C4-2B (cell line): ENCODE data around the gene CRY1.
A peak's percentile ranks its signal among the peaks of the same experiment; 100 is the strongest.

Experiments used
- H3K27ac ChIP-seq: fragments of 450-650 bp; 2 replicates; pipeline ENCODE4 v1.5.1; 2017
- CTCF ChIP-seq: fragments of 450-650 bp; conservative IDR thresholded peaks from 2 replicates; pipeline ENCODE4 v1.5.1; 2017; ENCODE audit warnings: mild to moderate bottlenecking
- ZFX ChIP-seq: fragments of 450-650 bp; IDR thresholded peaks from 2 replicates; pipeline ENCODE4 v1.6.1; 2017

The CRY1 gene

GRCh38 chr12:107093417-107094182 is at the start of gene CRY1:
TSS of gene CRY1 (minus strand) at chr12:107093549. CDS start at chr12:107092961, 588 bp downstream.
- TF ChIP-seq CTCF (no peak), ZFX (no peak)
- peak within 1 kb of the TSS; percentile 66 for H3K27ac ChIP-seq

GRCh38 chr12:107139787-107140186 is 46.4 kb upstream of the CRY1 start:
- no peak for TF ChIP-seq CTCF
- no peak for TF ChIP-seq ZFX
- H3K27ac ChIP-seq: no peak overlapping the region

- TF ChIP-seq CTCF (no peak), ZFX (no peak)
- H3K27ac ChIP-seq: no peak overlapping the region
Measured at GRCh38 chr12:107138990-107139389, 45.6 kb upstream of the CRY1 start.

DNA sequence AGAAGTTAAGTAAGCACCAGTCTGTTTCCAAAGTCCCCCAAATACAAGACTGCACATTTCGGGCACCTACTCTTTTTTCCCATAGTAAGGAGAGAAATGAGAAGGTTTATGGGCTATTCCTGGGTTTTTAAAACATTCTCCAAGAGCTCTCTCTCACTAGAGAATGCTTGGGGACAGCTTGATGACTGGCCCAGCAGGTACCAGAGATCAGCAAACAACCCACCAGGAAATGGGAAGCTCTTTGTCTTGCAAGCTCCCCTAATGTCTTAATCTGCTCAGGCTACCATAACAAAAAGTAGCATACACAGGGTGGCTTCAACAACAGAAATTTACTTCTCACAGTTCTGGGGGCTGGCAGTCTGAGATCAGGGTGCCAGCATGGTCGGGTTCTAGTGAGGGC is 41.8 kb upstream of the CRY1 start:
- TF ChIP-seq ZFX (no peak), CTCF (no peak)
- no peak overlapping the region for H3K27ac ChIP-seq

DNA sequence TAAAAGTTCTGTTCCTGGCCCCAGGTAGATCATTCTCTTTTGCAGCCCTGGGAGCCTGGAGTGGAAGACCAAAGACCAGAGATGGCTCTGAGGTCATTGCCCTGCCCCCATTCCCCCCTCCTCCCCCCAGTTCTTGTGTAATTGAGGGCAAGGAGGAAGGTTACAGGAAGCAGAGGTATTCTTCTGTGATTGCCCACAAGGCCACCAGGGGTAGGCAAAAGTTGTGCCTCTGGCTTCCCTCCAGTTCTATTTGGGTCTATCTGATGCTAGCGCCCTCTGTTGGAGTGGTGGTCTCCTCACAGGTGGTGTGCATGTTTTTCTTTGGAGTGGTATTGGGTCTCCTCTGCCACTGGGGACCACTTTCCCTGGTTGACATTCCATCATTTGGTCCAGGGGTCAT is 41.2 kb upstream of the CRY1 start:
- H3K27ac ChIP-seq: no peak overlapping the region
- no peak for TF ChIP-seq ZFX
- TF ChIP-seq CTCF: peak; percentile 41

DNA sequence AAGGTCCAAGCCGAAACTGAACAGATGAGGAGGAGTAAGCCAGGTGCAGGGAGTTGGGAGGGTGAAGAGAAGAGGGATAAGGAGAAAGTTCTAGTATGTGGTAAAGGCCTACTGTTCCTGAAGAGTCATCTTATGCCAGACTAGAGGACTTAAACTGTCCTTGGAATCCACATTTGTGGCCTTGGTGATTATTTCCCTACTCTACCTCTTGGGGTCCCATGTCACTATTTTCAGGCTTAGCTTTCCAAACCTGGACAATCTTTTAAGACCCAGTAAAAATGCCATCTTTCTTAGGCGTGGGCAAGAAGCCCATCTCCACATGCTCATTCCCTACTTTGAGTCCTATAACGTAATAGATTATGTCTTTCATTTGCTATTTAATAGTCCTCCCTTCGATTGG is 40.1 kb upstream of the CRY1 start:
- no peak for TF ChIP-seq ZFX
- TF ChIP-seq CTCF: no peak
- H3K27ac ChIP-seq: no peak overlapping the region

DNA sequence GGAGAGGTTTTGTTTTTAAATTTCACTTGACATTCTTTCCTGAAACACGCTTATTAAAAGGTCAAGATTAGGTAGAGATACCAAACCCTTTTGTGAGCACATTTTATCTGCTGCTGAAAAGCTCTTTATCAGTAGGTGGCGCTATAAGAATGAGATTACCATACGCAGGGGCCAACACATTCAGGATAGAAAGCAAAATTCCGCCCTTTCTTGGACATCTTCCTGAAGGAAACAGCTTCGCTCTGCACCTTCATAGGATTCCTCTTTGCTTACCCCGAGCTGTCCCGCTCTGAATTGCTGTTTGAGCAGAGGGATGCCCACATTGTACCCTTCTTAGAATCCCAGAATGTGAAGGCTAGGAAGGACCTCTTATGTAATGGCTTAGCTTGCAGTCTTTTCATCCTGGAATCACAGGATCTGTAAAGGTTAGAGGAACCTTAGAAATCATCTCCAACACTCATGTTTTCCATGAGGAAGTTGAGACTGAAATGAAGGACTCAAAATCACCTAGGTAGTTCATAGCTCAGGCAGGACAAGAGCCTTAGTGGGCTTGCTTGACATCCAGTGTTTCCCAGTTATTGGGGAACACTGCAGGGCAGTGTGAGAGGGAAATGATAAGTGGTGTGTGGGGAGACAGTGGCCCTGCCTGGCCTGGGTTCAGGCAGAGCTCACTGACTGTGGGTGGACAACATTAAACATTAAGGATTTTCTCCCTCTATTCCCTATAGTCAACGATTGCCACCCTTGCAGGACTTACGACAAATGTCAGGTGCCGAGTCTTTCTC is 38.7 kb upstream of the CRY1 start:
- H3K27ac ChIP-seq: no peak overlapping the region
- TF ChIP-seq ZFX (no peak), CTCF (peak; percentile 83)
